Activated CD8-positive, alpha-beta memory T cell treated with anti-CD3 and anti-CD28 coated beads for 24 hours (primary cell): ENCODE results near the gene TAT.
A peak's percentile ranks its signal among the peaks of the same experiment; 100 is the strongest.
"Not testable (repeated sequence)": the region's sequence is repeated elsewhere in the genome, so short reads cannot be mapped to it uniquely, and the experiment has no call there.

Experiments
- DNase-seq: peaks from one replicate; pipeline ENCODE4 v3.0.0-alpha.2; 2020

The TAT gene

DNA sequence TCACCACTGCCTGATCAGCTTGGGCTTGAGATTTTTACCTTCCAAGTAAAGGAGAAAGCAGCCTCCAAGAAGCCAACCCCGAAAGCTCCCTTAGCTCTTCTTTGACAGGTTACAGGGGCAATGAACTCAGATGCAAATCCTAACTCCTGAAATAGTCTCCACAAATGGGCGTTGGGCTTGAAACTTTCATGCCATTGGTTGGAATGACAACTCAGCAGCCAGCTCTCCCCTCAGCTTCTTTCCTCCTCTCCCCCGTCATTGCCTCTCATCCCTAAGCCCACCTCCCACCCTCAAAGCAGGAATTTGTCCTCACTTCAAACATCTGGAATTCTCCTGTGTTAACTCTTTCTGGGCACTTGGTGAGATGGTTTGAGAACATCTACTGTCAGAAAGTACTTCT is at the start of gene TAT:
TAT (minus strand) TSS at position 122 of the 400 bp plus-strand sequence. CDS start 677 bp downstream, outside the sequence.
- no peak for DNase-seq

DNA sequence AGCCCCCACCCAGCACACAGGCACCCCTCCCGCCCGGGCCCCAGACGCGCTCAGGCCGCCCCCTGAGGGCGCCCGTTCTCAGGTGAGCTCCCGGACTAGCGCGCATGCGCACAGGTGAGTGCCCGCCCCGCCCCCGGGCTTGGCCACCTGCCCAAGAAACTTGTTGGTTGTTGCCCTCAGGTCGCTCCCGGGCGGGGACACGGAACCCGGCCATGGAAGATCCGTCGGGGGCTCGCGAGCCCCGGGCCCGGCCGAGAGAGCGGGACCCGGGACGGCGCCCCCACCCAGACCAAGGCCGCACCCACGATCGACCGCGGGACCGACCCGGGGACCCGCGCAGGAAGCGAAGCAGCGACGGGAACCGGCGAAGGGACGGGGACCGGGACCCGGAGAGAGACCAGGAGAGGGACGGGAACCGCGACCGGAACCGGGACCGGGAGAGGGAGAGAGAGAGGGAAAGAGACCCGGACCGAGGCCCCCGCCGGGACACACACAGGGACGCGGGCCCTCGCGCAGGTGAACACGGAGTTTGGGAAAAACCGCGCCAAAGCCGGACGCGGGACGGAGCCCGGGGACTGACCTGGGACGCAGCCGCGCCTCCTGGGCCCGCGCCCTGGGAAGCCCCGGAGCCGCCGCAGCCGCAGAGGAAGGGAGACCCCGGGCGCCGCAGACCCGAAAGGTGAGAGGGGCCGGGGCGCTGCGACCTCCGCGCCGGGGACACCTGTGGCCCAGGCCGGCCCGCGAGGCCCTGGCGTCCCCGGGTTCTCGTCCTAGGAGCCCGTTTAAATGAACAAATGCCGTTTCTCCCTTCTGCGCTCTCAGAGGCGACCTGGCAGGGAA is 49.3 kb upstream of the TAT start, which contains the start of gene MARVELD3:
MARVELD3 (plus strand) TSS at position 167 of the 840 bp plus-strand sequence; CDS start at position 213, 46 bp downstream.
- DNase-seq: peak; percentile 62

DNA sequence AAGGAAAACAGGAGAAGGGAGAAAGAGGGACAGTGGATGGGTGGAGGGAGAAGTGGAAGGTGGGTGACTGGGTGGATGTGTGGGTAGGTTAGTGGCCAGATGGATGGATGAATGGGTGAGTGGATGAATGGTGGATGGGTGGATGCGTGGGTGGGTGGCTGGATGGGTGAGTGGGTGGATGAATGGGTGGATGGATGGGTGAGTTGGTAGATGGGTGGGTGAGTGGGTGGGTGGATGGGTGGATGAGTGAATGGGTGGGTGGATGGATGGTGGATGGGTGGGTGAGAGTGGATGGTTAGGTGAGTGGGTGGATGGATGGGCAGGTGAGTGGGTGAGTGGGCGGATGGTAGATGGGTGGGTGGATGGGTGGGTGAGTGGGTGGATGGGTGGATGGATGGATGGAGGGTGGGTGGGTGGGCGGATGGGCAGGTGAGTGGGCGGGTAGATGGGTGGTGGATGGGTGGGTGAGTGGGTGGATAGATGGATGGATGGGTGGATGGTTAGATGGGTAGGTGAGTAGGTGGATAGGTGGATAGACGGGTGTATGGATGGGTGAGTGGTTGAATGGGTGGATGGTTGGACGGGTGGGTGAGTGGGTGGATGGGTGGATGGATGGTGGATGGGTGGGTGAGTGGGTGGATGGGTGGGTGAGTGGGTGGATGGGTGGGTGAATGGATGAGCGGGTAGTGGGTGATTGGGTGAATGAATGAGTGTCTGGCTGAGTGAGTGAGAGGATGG is 48.4 kb upstream of the TAT start:
- no peak for DNase-seq

DNA sequence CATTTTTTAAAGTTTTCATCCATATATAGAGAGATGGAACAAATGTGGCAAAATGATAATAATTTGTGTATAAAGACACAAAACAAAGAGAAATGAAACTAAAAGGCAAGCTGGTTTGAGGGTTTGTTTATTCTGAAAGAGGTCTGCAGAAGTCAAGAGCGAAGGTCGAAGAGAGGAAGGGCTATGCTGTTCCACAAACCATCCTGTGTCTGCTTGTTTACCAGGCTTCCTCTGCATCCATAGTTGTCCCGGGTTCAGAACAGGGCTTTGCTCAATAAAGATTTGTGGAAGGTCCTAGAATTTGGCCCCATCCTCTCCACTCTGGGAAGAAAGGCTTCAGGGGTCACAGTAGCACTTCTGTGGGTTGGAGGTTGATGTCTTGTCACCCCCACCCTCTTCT is 46.7 kb upstream of the TAT start:
- DNase-seq: no peak

GRCh38 chr16:71622088-71622487 is 45.2 kb upstream of the TAT start:
- no peak for DNase-seq

GRCh38 chr16:71618429-71618828 is 41.5 kb upstream of the TAT start:
- no peak for DNase-seq

DNA sequence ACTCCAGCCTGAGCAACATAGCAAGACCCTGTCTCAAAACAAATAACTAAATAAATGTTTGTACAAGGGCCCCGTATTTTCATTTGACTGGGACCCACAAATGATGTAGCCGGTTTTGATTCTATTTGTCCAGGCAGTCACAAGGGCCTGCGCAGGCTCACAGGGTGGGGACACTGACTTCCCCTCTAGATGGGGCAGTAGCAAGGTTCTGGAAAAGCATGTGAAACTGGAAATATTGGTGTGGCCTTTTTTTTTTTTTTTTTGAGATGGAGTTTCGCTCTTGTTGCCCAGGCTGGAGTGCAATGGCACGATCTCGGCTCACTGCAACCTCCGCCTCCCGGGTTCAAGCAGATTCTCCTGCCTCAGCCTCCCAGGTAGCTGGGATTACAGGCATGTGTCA is 38.1 kb upstream of the TAT start:
- not testable (repeated sequence) for DNase-seq

GRCh38 chr16:71610936-71611871 is 34.3 kb upstream of the TAT start:
- DNase-seq: peak; percentile 92

GRCh38 chr16:71610447-71610846 is 33.6 kb upstream of the TAT start:
- no peak for DNase-seq

DNA sequence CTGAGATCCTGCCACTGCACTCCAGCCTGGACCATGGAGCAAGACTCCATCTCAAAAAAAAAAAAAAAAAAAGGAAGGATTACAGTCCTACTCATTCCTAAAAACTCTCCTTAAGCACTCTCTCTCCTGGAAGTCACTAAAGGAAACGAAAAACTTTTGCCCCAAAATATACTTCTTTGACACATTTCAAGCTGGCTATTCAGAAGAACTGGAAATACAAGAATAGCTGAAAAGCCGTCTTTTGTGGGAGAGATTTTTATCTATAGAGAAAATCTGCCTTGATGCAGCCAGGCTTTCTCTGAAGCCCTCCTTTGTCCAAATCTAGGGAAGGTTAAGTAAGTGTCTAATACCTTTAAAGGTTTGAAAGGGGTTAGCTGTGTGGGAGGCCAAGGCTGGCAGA is 32.2 kb upstream of the TAT start:
- DNase-seq: no peak

GRCh38 chr16:71600822-71601221 is 23.9 kb upstream of the TAT start:
- no peak for DNase-seq

GRCh38 chr16:71598426-71598825 is 21.5 kb upstream of the TAT start:
- not testable (repeated sequence) for DNase-seq

DNA sequence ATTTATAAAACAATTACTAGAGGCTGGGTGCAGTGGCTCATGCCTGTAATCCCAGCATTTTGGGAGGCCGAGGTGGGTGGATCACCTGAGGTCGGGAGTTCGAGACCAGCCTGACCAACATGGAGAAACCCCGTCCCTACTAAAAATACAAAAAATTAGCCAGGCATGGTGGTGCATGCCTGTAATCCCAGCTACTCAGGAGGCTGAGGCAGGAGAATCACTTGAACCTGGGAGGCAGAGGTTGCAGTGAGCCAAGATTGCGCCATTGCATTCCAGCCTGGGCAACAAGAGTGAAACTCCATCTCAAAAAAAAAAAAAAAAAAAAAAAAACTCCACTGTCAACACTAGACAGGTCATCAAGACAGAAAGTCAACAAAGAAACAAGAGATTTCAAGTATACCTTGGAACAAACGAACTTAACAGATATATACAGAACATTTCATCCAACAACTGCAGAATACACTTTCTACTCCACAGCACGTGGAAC is 18.5 kb upstream of the TAT start:
- not testable (repeated sequence) for DNase-seq

- no peak for DNase-seq
Observed at GRCh38 chr16:71594000-71594646, 17.2 kb upstream of the TAT start.

GRCh38 chr16:71593048-71593999 is 16.4 kb upstream of the TAT start:
- no peak for DNase-seq

GRCh38 chr16:71591917-71592316 is 15.0 kb upstream of the TAT start:
- no peak for DNase-seq

- no peak for DNase-seq
Observed at GRCh38 chr16:71590584-71590983, 13.7 kb upstream of the TAT start.

DNA sequence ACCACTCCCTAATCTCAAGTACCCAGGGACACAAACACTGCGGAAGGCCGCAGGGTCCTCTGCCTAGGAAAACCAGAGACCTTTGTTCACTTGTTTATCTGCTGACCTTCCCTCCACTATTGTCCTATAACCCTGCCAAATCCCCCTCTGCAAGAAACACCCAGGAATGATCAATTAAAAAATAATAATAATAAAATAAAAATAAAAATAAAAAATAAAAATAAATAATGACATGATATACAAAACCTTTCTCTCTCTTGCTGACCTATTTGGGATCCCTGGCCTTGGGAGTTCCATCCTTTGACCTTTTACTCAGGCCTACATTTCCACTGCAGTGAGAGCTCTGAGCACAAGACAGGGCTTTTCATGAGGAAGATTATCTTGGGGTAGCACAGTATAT is 13.2 kb upstream of the TAT start:
- not testable (repeated sequence) for DNase-seq

DNA sequence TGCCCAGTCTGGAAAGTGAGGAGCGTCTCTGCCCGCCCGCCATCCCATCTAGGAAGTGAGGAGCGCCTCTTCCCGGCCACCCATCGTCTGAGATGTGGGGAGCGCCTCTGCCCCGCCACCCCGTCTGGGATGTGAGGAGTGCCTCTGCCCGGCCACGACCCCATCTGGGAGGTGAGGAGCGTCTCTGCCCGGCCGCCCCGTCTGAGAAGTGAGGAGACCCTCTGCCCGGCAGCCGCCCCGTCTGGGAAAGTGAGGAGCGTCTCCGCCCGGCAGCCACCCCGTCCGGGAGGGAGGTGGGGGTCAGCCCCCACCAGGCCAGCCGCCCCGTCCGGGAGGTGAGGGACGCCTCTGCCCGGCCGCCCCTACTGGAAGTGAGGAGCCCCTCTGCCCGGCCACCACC is 12.4 kb upstream of the TAT start:
- not testable (repeated sequence) for DNase-seq

- DNase-seq: no peak
Observed at GRCh38 chr16:71585318-71585703, 8.4 kb upstream of the TAT start.
